A673 (cell line): Measurements from ENCODE around the gene TPM3. TPM values are rescaled to one million over a fixed set of nuclear protein-coding genes. Genes with fewer than 3 reads are reported as not detected.
A peak's percentile ranks its signal among the peaks of the same experiment; 100 is the strongest.

ENCODE experiments used
- BruUV-seq: library from RNA; stranded (reverse); fragments of 400-500 nt; replicated peaks from 2 replicates; lab custom pipeline; 2021; lab: Mats Ljungman, UMichigan
- CTCF ChIA-PET: fragments of 300-600 bp; sonication (Branson Sonifier 250); formaldehyde crosslinking; loops from one replicate; lab custom pipeline; 2022; ENCODE audit warnings: antibody characterized with exemption; lab: Charles Lee
- POLR2A ChIA-PET: fragments of 300-600 bp; sonication (Branson Sonifier 250); formaldehyde crosslinking; loops from one replicate; lab custom pipeline; 2022; ENCODE audit warnings: antibody characterized with exemption; ENCODE audit not compliant: low non-redundant PET; lab: Charles Lee
- DNase-seq: peaks from one replicate; pipeline ENCODE4 v3.0.0-alpha.2; 2015; ENCODE audit warnings: low spot score
- H3K27ac ChIP-seq: fragments of 200-600 bp; sonication (generic); 2 replicates; pipeline ENCODE4 v1.5.1; 2016; ENCODE audit warnings: mixed run types, low read depth, mild to moderate bottlenecking, mixed read lengths, antibody characterized with exemption, low read length; ENCODE audit not compliant: poor library complexity, severe bottlenecking
- H3K27me3 ChIP-seq: fragments of 200-600 bp; sonication (generic); replicated peaks from 2 replicates; pipeline ENCODE4 v1.6.1; 2017; ENCODE audit warnings: mixed run types, low read depth, mild to moderate bottlenecking, mixed read lengths, antibody characterized with exemption, low read length; ENCODE audit not compliant: insufficient read depth, poor library complexity
- H3K36me3 ChIP-seq: fragments of 200-600 bp; sonication (generic); 2 replicates; pipeline ENCODE4 v1.6.1; 2016; ENCODE audit warnings: mixed run types, mild to moderate bottlenecking, mixed read lengths, antibody characterized with exemption, low read length; ENCODE audit not compliant: insufficient read depth, poor library complexity, severe bottlenecking
- H3K4me1 ChIP-seq: fragments of 200-600 bp; sonication (generic); 2 replicates; pipeline ENCODE4 v1.6.1; 2017; ENCODE audit warnings: mixed run types, mild to moderate bottlenecking, mixed read lengths, antibody characterized with exemption, low read length; ENCODE audit not compliant: insufficient read depth, poor library complexity, severe bottlenecking
- H3K4me3 ChIP-seq: fragments of 200-600 bp; sonication (generic); 2 replicates; pipeline ENCODE4 v1.5.1; 2016; ENCODE audit warnings: low read depth, mixed run types, mild to moderate bottlenecking, mixed read lengths, low read length; ENCODE audit not compliant: poor library complexity, severe bottlenecking
- H3K9me3 ChIP-seq: fragments of 200-600 bp; sonication (generic); 2 replicates; pipeline ENCODE4 v1.6.1; 2016; ENCODE audit warnings: mixed run types, low read depth, mild to moderate bottlenecking, mixed read lengths, antibody characterized with exemption, low read length; ENCODE audit not compliant: poor library complexity, severe bottlenecking
- EZH2 ChIP-seq: fragments of 200-600 bp; sonication (generic); IDR thresholded peaks from 2 replicates; pipeline ENCODE4 v1.6.1; 2017; ENCODE audit warnings: borderline replicate concordance, low read depth, mild to moderate bottlenecking, mixed read lengths, antibody characterized with exemption, low read length; ENCODE audit not compliant: poor library complexity, severe bottlenecking
- intact Hi-C: fragments of 100-400 bp; cut with micrococcal nuclease; formaldehyde crosslinking; loops from one replicate; pipeline ENCODE4 v1.10.0; 2022; ENCODE audit not compliant: unreplicated experiment
- total RNA-seq: library from RNA; stranded (reverse); gene quantifications from 2 replicates; pipeline ENCODE4 v1.2.3, GENCODE V29; 2021
- TF ChIP-seq, protein P1 (sequence below): fragments of 300-800, 200-600 bp; sonication (generic); conservative IDR thresholded peaks from 2 replicates; pipeline ENCODE4 v1.5.1; 2017; ENCODE audit warnings: low read depth, mild to moderate bottlenecking, antibody characterized with exemption, low read length, moderate library complexity, mixed read lengths

TPM3 gene
- total RNA-seq, 1 experiment from 2014 or later = 746 TPM

DNA sequence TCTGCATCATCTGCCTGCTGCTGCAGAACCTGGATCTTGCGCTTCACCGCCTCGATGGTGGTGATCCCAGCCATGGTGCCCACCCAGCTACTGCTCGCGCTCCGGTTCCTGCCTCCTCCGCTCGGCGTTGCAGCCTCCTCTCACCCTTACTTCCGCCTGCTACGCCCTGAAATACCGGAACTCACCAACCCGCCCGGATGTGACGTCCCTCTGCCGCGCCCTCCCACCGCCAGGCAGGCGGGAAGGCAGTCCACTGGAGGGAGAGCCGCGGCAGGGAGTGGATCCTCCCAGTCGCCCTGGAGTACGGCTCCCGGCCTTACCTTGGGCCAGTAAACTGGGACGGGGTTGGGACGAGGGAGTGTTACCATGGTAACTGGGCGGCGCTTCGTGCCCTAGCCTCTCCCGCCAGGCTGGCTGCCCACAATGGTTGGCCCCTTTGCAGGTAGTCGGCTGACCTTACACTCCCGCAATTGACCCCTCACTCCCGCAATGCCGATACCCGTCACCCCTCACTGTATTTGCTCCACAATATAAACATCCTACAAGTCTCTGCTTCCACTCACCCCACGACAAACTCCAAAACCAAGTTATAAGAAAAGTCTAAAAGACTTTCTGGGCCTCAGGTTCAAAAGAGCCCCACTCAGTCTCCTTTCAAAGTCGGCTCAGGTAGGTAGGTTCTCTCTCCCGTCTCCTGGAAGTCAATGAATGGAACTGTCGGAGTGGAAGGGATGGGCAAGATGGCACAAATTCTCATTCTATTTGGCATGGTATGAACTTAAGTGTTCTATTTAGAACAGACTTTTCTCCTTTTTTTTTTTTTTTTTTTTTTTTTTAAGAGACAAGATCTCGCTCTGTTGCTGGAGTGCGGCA is 8.6 kb downstream of the TPM3 start:
- H3K4me3 ChIP-seq = peak overlapping the region; percentile 98
- H3K4me1 ChIP-seq = peaks cover 34% of the 10 kb centered on the region
- peak; percentile 99 for DNase-seq
- BruUV-seq = TSS peak; percentile 95
- intact Hi-C loops = no loop called here
- H3K9me3 ChIP-seq = no peaks in the 10 kb centered on the region
- H3K27ac ChIP-seq = peak overlapping the region; percentile 80
- POLR2A ChIA-PET = interaction anchor here (0.7 to 0.8 kb wide), 2 partner anchors 36 to 303 kb away, joined by 3 to 4 read pairs; no protein-coding TSS in a partner anchor
- no peak for TF ChIP-seq EZH2
- TF ChIP-seq, protein P1, sequence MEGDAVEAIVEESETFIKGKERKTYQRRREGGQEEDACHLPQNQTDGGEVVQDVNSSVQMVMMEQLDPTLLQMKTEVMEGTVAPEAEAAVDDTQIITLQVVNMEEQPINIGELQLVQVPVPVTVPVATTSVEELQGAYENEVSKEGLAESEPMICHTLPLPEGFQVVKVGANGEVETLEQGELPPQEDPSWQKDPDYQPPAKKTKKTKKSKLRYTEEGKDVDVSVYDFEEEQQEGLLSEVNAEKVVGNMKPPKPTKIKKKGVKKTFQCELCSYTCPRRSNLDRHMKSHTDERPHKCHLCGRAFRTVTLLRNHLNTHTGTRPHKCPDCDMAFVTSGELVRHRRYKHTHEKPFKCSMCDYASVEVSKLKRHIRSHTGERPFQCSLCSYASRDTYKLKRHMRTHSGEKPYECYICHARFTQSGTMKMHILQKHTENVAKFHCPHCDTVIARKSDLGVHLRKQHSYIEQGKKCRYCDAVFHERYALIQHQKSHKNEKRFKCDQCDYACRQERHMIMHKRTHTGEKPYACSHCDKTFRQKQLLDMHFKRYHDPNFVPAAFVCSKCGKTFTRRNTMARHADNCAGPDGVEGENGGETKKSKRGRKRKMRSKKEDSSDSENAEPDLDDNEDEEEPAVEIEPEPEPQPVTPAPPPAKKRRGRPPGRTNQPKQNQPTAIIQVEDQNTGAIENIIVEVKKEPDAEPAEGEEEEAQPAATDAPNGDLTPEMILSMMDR = no peak
- CTCF ChIA-PET = no interaction called here
- H3K27me3 ChIP-seq = no peaks in the 10 kb centered on the region
- H3K36me3 ChIP-seq = peaks cover 15% of the 10 kb centered on the region

DNA sequence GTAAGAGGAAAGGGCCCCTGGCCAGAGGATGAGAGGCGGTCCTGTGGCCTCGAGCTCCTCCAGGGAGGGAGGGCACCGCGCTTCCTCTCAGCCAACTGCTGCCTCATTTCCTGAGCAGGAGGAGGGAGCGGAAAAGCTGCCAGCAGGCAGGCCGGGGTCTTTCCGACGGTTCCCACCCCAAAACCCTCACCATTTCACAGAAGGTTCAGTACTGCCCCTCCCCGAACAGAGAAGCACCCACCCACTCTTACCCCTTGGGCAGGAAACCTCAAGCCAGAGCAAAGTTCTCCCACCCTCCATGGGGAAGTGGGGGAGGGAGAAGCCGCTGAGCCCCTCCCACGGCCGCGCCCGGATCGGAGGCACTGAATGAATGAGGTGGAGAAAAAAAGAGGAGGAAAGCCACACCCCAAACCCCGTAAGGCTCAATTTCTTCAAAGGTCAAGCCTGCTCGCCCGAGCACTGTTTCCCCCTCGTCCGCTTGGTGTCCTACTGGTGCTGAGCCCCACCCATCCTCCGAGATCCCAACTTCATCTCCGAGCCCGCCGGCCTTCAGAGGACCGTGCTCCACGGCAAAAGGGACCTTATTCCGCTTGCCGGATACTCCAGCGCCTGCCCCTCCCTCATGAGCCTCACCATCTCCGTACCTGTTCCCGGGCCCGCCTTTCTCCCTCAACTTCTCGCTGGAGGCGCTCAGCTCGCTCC is 9.4 kb downstream of the TPM3 start:
- Histone ChIP-seq H3K4me1 (peaks cover 39% of the 10 kb centered on the region), H3K4me3 (peak overlapping the region; percentile 98), H3K27ac (peak overlapping the region; percentile 80), H3K36me3 (peaks cover 15% of the 10 kb centered on the region), H3K27me3 (no peaks in the 10 kb centered on the region), H3K9me3 (no peaks in the 10 kb centered on the region)
- intact Hi-C loops = no loop called here
- no peak for TF ChIP-seq EZH2
- TF ChIP-seq, protein P1 = no peak
- DNase-seq = peak; percentile 71
- BruUV-seq = no TSS peak
- CTCF ChIA-PET = no interaction called here
- POLR2A ChIA-PET = interaction anchor here (0.7 to 0.8 kb wide), 2 partner anchors 37 to 302 kb away, joined by 3 to 4 read pairs; no protein-coding TSS in a partner anchor

DNA sequence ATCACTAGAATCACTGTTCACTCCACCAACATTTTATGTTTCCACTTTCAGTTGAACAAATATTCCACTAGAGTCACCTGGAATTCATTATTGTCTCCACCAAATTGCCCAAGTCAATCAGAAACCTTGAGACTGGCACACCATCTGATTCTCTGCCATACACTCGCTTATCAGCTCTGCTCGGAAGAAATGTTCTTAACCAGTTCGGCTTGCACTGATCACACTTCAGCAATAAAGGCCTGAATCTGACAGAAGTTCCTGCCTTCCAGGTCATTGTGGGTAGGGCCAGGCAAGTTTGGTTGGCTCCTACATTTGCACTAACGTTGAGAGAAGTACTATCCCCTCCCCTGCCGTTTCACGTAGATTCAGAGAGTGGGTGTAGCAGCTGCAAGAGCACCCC is 10.0 kb downstream of the TPM3 start:
- BruUV-seq = TSS peak; percentile 31
- Histone ChIP-seq H3K27me3 (no peaks in the 10 kb centered on the region), H3K4me1 (peaks cover 42% of the 10 kb centered on the region), H3K27ac (peak overlapping the region; percentile 80), H3K4me3 (peak overlapping the region; percentile 98), H3K36me3 (peaks cover 15% of the 10 kb centered on the region), H3K9me3 (no peaks in the 10 kb centered on the region)
- TF ChIP-seq EZH2 = no peak
- TF ChIP-seq, protein P1 = no peak
- ChIA-PET CTCF (no interaction called here), POLR2A (no interaction called here)
- no peak for DNase-seq
- intact Hi-C loops = no loop called here
